ENCODE results near the gene TERT. TPM values are rescaled to one million over a fixed set of nuclear protein-coding genes. Genes with fewer than 3 reads are reported as not detected.

The TERT gene
- total RNA-seq, 5 donors from 2014 or later (not counting 1 experiment from before 2014, with no cell fraction given), result 0.09 to 0.70 (median 0.28) TPM

DNA sequence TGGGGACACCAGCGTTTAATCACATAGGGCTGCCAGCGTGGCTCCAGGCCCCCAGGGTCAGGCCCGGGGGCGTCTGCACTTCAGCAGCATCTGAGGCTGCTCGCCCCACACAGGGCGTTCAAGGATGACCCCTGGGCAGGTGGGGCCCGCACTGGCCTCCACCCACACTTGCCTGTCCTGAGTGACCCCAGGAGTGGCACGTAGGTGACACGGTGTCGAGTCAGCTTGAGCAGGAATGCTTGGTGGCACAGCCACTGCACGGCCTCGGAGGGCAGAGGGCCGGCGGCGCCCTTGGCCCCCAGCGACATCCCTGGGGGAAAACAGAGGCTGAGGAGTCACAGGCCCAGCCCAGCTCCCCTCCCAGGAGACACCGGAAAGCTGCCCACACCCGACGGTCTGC, 40.7 kb downstream of the TERT start:
- Histone ChIP-seq H3K9me3 (no peaks in the 10 kb centered on the region), H3K27me3 (replicated peaks in 1 of 2; ENCODE audit: control insufficient read depth in 2 of 2, extremely low read depth in 1 of 2, insufficient read depth in 2 of 2, low read length in 1 of 2) (peaks cover 0 to 11% of the 10 kb centered on the region in 2 experiments), H3K36me3 (ENCODE audit: control insufficient read depth in 2 of 2, extremely low read depth in 1 of 2, insufficient read depth in 1 of 2, low read length in 1 of 2) (no peaks in the 10 kb centered on the region), H3K27ac (ENCODE audit: low read length) (no peak overlapping the region), H3K4me3 (ENCODE audit: control insufficient read depth in 1 of 2, extremely low read depth in 1 of 2, low read length in 1 of 2) (no peak overlapping the region), H3K4me1 (ENCODE audit: control insufficient read depth in 1 of 2, extremely low read depth in 1 of 2, insufficient read depth in 2 of 2, low read length in 2 of 2) (peaks cover 6 to 25% of the 10 kb centered on the region in 2 experiments)
- ATAC-seq (replicated peaks in 1 of 4) (no peak), DNase-seq (no peak)
- WGBS (ENCODE audit: insufficient coverage), result 92% methylated on average over 19 of the region's 19 CpGs
- Mint-ChIP-seq H3K36me3 (no peaks in the 10 kb centered on the region), H3K27ac (no peak overlapping the region), H3K27me3 (peaks cover 0 to 2% of the 10 kb centered on the region in 2 donors), H3K4me3 (peak overlapping the region in 1 of 3 donors; percentile 80), H3K4me1 (peaks cover 16 to 21% (median 18%) of the 10 kb centered on the region in 3 donors), H3K9me3 (no peaks in the 10 kb centered on the region)
- CTCF ChIA-PET, result no interaction called here
- POLR2A ChIA-PET, result no interaction called here

DNA sequence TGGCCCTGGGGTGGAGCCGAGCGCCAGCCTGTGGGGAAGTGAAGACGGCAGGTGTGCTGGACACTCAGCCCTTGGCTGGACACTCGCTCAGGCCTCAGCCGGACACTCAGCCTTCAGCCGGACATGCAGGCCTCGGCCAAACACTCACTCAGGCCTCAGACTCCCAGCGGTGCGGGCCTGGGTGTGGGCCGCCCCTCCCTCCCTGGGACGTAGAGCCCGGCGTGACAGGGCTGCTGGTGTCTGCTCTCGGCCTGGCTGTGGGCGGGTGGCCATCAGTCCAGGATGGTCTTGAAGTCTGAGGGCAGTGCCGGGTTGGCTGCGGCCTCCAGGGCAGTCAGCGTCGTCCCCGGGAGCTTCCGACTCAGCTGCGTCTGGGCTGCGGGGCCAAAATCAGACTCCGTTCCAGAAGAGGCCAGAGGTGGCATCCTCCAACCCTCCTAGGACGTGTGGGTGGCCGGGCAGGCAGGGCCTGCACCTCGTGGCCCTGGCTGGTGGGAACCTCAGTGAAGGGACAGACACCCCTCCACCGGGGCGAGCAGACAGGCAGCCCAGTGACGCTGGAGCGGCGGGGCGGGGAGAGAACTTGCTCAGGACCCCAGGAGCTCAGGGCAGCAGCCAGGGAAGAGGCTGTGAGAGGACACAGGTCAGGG, 41.3 kb downstream of the TERT start:
- CTCF ChIA-PET, result no interaction called here
- Histone ChIP-seq H3K27me3 (replicated peaks in 1 of 2; ENCODE audit: control insufficient read depth in 2 of 2, extremely low read depth in 1 of 2, insufficient read depth in 2 of 2, low read length in 1 of 2) (peaks cover 0 to 13% of the 10 kb centered on the region in 2 experiments), H3K4me1 (ENCODE audit: control insufficient read depth in 1 of 2, extremely low read depth in 1 of 2, insufficient read depth in 2 of 2, low read length in 2 of 2) (peaks cover 6 to 25% of the 10 kb centered on the region in 2 experiments), H3K4me3 (ENCODE audit: control insufficient read depth in 1 of 2, extremely low read depth in 1 of 2, low read length in 1 of 2) (no peak overlapping the region), H3K36me3 (ENCODE audit: control insufficient read depth in 2 of 2, extremely low read depth in 1 of 2, insufficient read depth in 1 of 2, low read length in 1 of 2) (no peaks in the 10 kb centered on the region), H3K27ac (ENCODE audit: low read length) (no peak overlapping the region), H3K9me3 (no peaks in the 10 kb centered on the region)
- no peak for ATAC-seq (replicated peaks in 1 of 4)
- Mint-ChIP-seq H3K9me3 (no peaks in the 10 kb centered on the region), H3K27ac (no peak overlapping the region), H3K4me1 (peaks cover 16 to 21% (median 18%) of the 10 kb centered on the region in 3 donors), H3K27me3 (peaks cover 0 to 2% of the 10 kb centered on the region in 2 donors), H3K4me3 (no peak overlapping the region), H3K36me3 (no peaks in the 10 kb centered on the region)
- no peak for DNase-seq
- 94% methylated on average over 33 of the region's 33 CpGs for WGBS (ENCODE audit: insufficient coverage)
- POLR2A ChIA-PET, result no interaction called here

DNA sequence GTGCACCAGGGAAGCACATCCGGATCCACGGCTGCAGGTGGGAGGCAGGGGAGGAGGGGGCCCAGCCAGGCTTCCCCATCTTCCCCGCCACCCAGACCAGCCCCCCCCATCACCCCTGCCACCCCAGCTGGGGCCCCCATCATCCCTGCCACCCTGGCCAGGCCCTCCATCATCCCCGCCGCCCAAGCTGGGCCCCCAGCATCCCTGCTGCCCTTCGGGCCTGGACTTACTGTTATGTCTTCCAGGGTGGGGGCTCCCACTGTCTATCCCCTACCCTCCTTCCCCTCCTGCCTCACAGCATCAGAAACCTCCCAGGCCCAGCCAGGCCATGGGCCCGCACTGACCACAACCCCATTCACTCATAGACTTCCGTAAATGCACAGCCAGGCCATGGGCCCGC, 42.2 kb downstream of the TERT start:
- Histone ChIP-seq H3K27me3 (replicated peaks in 1 of 2; ENCODE audit: control insufficient read depth in 2 of 2, extremely low read depth in 1 of 2, insufficient read depth in 2 of 2, low read length in 1 of 2) (peaks cover 0 to 22% of the 10 kb centered on the region in 2 experiments), H3K4me3 (ENCODE audit: control insufficient read depth in 1 of 2, extremely low read depth in 1 of 2, low read length in 1 of 2) (no peak overlapping the region), H3K4me1 (ENCODE audit: control insufficient read depth in 1 of 2, extremely low read depth in 1 of 2, insufficient read depth in 2 of 2, low read length in 2 of 2) (peaks cover 6 to 25% of the 10 kb centered on the region in 2 experiments), H3K27ac (ENCODE audit: low read length) (no peak overlapping the region), H3K36me3 (ENCODE audit: control insufficient read depth in 2 of 2, extremely low read depth in 1 of 2, insufficient read depth in 1 of 2, low read length in 1 of 2) (no peaks in the 10 kb centered on the region), H3K9me3 (no peaks in the 10 kb centered on the region)
- peaks cover 16 to 21% (median 18%) of the 10 kb centered on the region in 3 donors for H3K4me1 Mint-ChIP-seq
- WGBS (ENCODE audit: insufficient coverage), result 93% methylated on average over 4 of the region's 9 CpGs
- ChIA-PET CTCF (no interaction called here), POLR2A (no interaction called here)
- no peak overlapping the region for H3K4me3 Mint-ChIP-seq
- DNase-seq (no peak), ATAC-seq (replicated peaks in 1 of 4) (no peak)
- peaks cover 0 to under 1% of the 10 kb centered on the region in 2 donors for H3K27me3 Mint-ChIP-seq
- no peaks in the 10 kb centered on the region for H3K9me3 Mint-ChIP-seq
- no peak overlapping the region for H3K27ac Mint-ChIP-seq
- H3K36me3 Mint-ChIP-seq, result no peaks in the 10 kb centered on the region

DNA sequence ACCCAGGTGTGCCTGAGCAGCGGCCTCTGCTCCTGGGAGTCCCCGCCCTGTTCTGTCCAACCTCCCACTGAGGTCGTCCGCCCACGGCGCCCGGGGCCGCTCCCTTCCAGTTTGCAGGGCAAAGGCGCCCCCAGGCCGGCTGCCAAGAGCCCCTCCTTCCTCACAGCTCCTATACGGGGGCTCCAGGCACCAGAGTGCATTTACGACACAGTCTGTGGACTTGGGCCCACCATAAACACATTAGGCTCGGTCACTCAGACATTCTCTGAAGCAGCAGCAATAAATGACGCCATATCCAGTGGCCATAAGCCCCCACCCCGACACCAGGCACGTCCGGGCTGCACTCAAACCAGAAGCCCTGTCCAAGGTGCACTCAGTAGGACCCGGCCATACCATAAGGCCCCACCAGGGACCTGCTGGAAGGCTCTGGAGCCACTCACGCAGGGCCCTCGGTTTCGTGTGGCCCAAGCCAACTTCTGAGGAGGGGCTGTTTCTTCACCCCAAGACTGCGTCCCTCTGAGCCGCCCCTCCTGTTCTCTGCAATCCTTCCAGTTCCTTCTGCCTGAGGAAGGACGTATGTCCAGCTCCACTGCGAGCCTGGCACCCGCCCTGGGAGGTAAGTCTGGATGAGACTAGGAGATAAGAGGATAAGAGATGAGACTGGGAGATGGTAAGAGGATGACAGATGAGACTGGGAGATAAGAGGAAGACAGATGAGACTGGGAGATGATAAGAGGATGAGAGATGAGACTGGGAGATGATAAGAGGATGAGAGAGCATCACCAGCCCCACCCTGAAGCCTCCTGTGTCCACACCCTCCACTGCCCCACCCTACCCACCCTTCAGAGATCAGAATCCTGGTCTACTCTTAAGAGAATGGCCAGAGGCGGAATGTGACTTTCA, 42.9 kb downstream of the TERT start:
- H3K4me3 Mint-ChIP-seq, result no peak overlapping the region
- H3K4me3 ChIP-seq (ENCODE audit: control insufficient read depth in 1 of 2, extremely low read depth in 1 of 2, low read length in 1 of 2), result no peak overlapping the region
- peaks cover 0 to 7% of the 10 kb centered on the region in 2 donors for H3K27me3 Mint-ChIP-seq
- WGBS (ENCODE audit: insufficient coverage), result 87% methylated on average over 22 of the region's 27 CpGs
- H3K27ac Mint-ChIP-seq, result no peak overlapping the region
- H3K27me3 ChIP-seq (replicated peaks in 1 of 2; ENCODE audit: control insufficient read depth in 2 of 2, extremely low read depth in 1 of 2, insufficient read depth in 2 of 2, low read length in 1 of 2), result peaks cover 0 to 29% of the 10 kb centered on the region in 2 experiments
- no peaks in the 10 kb centered on the region for H3K9me3 ChIP-seq
- H3K4me1 ChIP-seq (ENCODE audit: control insufficient read depth in 1 of 2, extremely low read depth in 1 of 2, insufficient read depth in 2 of 2, low read length in 2 of 2), result peaks cover 6 to 25% of the 10 kb centered on the region in 2 experiments
- peaks cover 16 to 21% (median 18%) of the 10 kb centered on the region in 3 donors for H3K4me1 Mint-ChIP-seq
- ATAC-seq (replicated peaks in 1 of 4) (no peak), DNase-seq (no peak)
- H3K36me3 ChIP-seq (ENCODE audit: control insufficient read depth in 2 of 2, extremely low read depth in 1 of 2, insufficient read depth in 1 of 2, low read length in 1 of 2), result no peaks in the 10 kb centered on the region
- no peaks in the 10 kb centered on the region for H3K9me3 Mint-ChIP-seq
- no peaks in the 10 kb centered on the region for H3K36me3 Mint-ChIP-seq
- no peak overlapping the region for H3K27ac ChIP-seq (ENCODE audit: low read length)
- POLR2A ChIA-PET, result no interaction called here
- CTCF ChIA-PET, result no interaction called here

DNA sequence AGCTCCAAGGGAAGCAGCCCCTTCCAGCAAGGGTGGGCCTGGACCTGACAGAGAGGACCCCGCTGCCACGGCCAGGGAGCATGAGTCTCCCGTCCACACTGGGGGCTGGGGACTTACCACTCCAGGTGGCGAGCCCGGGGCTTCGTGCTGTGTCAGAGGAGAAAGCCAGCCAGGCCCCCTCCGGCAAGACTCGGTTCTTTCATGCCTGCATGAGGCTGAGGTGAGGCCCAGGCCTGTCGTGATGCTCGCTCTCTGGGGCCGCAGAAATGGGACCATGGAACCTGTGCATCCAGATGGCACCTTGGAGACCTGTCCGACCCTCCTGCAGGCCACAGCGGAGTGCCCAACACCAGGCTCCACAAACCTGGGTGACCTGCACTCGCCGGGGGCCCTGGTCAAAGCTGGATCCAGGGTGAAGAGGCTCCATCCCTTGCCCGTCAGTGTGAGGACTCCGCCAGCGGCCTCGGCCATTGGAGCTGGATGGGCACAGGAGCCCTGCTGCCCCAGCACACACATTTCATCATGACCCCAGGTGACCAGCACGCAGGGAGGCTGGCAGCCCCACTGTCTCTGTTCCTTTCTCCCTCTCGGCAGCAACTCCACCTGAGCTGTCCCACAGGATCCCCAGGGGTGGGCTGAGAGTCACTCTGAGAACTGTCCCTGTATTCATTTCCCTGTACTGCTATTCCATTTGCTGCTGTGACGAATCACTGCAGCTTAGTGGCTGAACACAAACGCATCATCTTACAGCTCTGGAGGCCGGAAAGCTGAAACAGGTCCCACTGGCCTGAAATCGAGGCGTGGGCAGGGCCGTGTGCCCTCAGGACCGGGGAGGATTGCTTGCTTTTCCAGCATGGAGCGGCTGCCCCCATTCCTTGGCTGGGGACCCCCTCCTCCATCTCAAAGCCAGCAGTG, 45.2 kb downstream of the TERT start:
- DNase-seq, result no peak
- peaks cover 0 to 11% of the 10 kb centered on the region in 2 donors for H3K27me3 Mint-ChIP-seq
- CTCF ChIA-PET, result interaction anchor here in 1 of 2 donors (0.5 to 0.6 kb wide), 2 partner anchors 77 to 229 kb away, joined by 4 to 5 read pairs; no protein-coding TSS in a partner anchor

DNA sequence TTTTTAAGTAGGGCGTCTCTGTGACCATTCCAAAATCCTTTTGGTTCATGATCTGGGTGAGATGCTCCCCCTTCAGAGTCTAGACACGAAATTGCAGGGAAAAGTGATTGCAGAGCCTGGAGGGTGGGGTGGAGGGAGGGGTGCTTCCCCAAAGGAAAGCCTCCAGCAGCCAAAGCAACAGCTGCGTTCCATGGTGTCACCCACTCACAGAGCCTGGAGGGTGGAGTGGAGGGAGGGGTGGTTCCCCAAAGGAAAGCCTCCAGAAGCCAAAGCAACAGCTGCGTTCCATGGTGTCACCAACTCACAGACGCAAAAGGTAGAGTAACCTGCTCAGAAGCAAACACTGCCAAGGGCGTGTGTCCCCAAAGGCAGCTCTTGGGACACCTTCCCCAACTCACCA, 47.1 kb downstream of the TERT start:
- peaks cover 0 to 2% (median 0%) of the 10 kb centered on the region in 3 donors for H3K4me1 Mint-ChIP-seq
- H3K27me3 Mint-ChIP-seq, result peaks cover 0 to 11% of the 10 kb centered on the region in 2 donors
- Histone ChIP-seq H3K4me1 (ENCODE audit: control insufficient read depth in 1 of 2, extremely low read depth in 1 of 2, insufficient read depth in 2 of 2, low read length in 2 of 2) (peaks cover 0 to 3% of the 10 kb centered on the region in 2 experiments), H3K27me3 (replicated peaks in 1 of 2; ENCODE audit: control insufficient read depth in 2 of 2, extremely low read depth in 1 of 2, insufficient read depth in 2 of 2, low read length in 1 of 2) (peaks cover 0 to 51% of the 10 kb centered on the region in 2 experiments), H3K9me3 (no peaks in the 10 kb centered on the region), H3K27ac (ENCODE audit: low read length) (no peak overlapping the region), H3K4me3 (ENCODE audit: control insufficient read depth in 1 of 2, extremely low read depth in 1 of 2, low read length in 1 of 2) (no peak overlapping the region), H3K36me3 (ENCODE audit: control insufficient read depth in 2 of 2, extremely low read depth in 1 of 2, insufficient read depth in 1 of 2, low read length in 1 of 2) (no peaks in the 10 kb centered on the region)
- 78% methylated on average over 4 of the region's 6 CpGs for WGBS (ENCODE audit: insufficient coverage)
- ChIA-PET CTCF (no interaction called here), POLR2A (no interaction called here)
- no peak for DNase-seq
- no peak overlapping the region for H3K4me3 Mint-ChIP-seq
- no peaks in the 10 kb centered on the region for H3K9me3 Mint-ChIP-seq
- no peak for ATAC-seq (replicated peaks in 1 of 4)
- no peak overlapping the region for H3K27ac Mint-ChIP-seq
- H3K36me3 Mint-ChIP-seq, result no peaks in the 10 kb centered on the region

More for the DNA sequence above, 45.2 kb downstream of the TERT start:
- H3K9me3 Mint-ChIP-seq, result no peaks in the 10 kb centered on the region
- POLR2A ChIA-PET, result no interaction called here
- H3K4me3 Mint-ChIP-seq, result no peak overlapping the region
- no peaks in the 10 kb centered on the region for H3K36me3 Mint-ChIP-seq
- no peak for ATAC-seq (replicated peaks in 1 of 4)
- no peak overlapping the region for H3K27ac ChIP-seq (ENCODE audit: low read length)
- peaks cover 0 to 13% of the 10 kb centered on the region in 2 experiments for H3K4me1 ChIP-seq (ENCODE audit: control insufficient read depth in 1 of 2, extremely low read depth in 1 of 2, insufficient read depth in 2 of 2, low read length in 2 of 2)
- peaks cover 2 to 4% (median 3%) of the 10 kb centered on the region in 3 donors for H3K4me1 Mint-ChIP-seq
- no peaks in the 10 kb centered on the region for H3K36me3 ChIP-seq (ENCODE audit: control insufficient read depth in 2 of 2, extremely low read depth in 1 of 2, insufficient read depth in 1 of 2, low read length in 1 of 2)
- no peak overlapping the region for H3K4me3 ChIP-seq (ENCODE audit: control insufficient read depth in 1 of 2, extremely low read depth in 1 of 2, low read length in 1 of 2)
- H3K27ac Mint-ChIP-seq, result no peak overlapping the region
- WGBS (ENCODE audit: insufficient coverage), result 84% methylated on average over 27 of the region's 29 CpGs
- no peaks in the 10 kb centered on the region for H3K9me3 ChIP-seq
- H3K27me3 ChIP-seq (replicated peaks in 1 of 2; ENCODE audit: control insufficient read depth in 2 of 2, extremely low read depth in 1 of 2, insufficient read depth in 2 of 2, low read length in 1 of 2), result peaks cover 0 to 42% of the 10 kb centered on the region in 2 experiments
